GM18511 (cell line): ENCODE data around the gene GBE1.
"Not testable (repeated sequence)": the region's sequence is repeated elsewhere in the genome, so short reads cannot be mapped to it uniquely, and the experiment has no call there.

Source experiments
- ATAC-seq: cut with Tn5 transposase; IDR thresholded peaks from one replicate; pipeline ENCODE4 v1.9.1; 2021; ENCODE audit warnings: mild to moderate bottlenecking, moderate library complexity; ENCODE audit not compliant: unreplicated experiment

Gene GBE1

DNA sequence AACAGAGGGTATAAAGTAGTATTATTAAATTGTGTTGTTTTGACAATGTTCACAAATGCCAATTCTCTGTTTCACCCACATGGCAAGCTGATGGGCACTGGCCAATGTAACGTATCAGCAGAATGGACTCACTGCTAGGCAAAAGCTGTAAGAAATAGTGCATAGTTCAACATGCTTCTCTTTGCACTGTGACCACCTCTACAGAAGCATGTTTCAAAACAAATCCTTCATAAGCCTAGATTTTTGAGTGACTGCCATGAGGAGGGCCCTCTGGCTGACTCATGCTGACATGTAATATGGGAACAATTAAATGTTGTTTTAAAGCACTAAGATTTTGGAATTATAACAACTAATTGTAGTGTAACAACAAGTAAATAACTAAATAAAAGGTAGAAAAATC lies 3.2 kb downstream of the GBE1 start:
- ATAC-seq, result no peak

DNA sequence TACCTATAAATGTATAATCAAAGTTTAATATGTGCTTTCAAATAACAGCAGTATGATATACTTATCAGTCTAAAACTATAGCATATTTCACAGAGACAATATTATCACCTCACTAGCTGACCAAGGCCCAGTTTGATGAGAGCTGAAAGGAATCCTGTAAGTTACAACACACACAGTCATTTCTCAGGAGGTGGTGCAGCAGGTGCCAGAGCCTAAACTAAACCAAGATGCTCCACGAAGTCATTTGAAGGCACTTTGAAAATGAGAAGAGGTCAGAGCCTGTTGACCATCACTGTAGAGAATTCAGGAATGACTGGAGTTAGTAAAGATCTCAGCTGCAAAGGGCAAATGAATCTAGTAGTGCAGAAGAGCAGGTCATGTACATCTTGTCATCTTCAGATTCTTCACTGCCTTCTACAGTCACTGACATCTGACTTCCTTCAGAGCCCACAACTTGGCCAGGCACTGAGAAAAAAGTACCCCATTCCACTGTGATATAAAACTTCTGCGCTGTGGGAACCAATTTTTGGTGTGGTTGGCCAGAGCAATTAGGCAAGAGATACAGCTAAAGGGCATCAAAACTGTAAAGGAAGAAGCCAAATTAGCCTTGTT lies 7.9 kb downstream of the GBE1 start:
- ATAC-seq, result peak; percentile 40

DNA sequence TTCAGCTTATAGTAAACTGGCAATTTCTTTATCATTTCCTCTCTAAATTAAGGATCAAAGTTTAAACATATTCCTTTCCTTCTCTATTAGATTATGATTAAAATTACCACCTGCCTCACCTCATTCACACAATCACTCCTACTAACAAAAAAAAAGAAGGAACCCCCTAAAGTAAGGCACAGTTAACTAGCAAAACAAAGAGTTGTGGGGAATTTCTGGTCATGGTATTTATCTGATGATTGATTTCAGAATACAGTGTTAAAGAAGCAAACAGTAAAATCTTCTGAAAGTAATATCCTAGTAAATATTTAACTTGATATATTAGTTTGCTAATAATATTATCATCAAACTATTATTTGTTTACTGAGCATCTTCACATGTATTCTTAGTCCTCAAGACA lies 8.8 kb downstream of the GBE1 start:
- ATAC-seq, result peak; percentile 43

DNA sequence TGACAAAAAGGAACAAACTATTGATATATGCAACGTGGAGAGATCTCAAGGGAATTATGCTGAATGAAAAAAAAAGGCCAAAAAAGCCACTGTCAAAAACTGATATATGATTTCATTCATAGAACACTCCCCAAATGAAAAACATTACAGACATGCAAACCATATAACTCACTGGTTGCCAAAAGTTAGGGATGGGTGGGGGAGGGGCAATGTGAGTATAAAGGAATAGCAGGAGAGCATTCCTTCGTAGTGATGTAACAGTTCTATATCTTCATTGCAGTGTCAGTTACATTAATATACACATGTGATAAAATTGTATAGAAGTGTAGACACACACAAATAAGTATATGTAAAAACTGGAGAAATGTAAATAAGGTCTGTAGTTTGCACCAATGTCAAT lies 12.2 kb downstream of the GBE1 start:
- no peak for ATAC-seq

DNA sequence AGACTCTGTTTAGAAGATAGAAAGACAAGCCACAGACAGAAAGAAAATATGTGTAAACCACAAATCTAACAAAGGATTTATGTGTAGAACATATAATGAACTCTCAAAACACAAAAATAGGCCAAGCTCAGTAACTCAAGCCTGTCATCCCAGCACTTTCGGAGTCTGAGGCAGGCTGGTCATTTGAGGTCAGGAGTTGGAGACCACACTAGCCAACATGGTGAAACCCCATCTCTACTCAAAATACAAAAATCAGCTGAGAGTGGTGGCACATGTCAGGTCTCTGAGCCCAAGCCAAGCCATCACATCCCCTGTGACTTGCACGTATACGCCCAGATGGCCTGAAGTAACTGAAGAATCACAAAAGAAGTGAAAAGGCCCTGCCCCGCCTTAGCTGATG lies 14.2 kb downstream of the GBE1 start:
- ATAC-seq, result not testable (repeated sequence)

GRCh38 chr3:81744366-81744765 lies 17.1 kb downstream of the GBE1 start:
- no peak for ATAC-seq

DNA sequence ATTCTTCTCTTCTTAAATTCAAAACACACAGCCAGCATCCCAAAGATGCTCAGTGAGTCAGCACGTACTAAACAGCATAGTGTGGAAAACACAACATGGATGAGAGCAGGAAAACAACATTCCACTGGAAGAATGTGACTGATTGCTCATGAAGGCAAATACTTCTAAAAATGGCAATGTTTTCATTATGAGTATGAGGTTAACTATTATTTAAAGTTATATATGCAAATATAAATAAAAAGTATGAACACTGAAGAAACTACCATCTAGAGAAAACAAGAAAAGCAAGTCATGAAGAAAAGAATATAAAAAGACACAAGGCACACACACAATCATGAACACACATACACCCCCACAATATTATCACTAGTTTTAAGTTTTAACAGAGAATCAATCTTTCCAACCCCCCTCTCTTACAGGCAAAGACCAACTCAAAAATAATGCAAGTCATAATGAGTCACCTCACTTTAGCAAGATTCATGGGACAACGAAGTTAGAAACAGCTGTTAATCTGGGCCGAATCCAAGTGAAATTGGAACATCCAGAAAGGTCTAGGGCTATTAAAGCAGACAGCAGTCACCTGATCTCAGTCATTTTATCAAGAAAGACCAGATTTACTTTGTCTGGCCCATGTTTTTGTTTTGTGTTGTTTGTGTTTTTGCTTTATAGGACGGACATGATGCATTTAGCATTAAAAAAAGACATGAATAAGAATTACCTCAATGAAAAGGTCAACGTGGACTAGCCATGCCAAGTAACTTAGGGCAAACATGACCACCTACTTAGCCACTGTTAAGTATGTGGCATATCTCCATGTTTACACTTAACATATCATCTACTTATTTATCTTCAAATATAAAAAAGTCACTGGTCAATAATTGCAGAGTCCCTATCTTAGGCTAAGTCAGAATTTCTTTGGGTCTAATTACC lies 18.1 kb downstream of the GBE1 start:
- no peak for ATAC-seq

DNA sequence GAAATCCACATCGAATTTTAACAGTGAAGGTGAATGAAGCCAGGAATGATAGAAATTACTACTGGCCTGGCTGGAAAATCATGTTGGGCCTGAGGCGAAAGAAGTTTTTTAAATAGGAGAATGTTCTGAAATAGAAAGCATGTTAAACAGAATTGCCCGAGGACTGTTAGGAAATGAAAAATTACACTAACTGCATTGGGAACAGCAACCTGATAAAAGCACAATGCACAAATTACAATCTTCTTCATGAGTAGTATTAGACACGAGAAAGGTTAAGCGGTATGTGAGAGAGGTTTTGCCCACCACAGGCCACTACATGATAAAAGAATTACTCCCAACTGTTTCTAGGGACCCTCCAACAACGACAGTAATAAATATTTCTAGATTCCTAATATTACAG lies 18.9 kb downstream of the GBE1 start:
- ATAC-seq, result no peak

DNA sequence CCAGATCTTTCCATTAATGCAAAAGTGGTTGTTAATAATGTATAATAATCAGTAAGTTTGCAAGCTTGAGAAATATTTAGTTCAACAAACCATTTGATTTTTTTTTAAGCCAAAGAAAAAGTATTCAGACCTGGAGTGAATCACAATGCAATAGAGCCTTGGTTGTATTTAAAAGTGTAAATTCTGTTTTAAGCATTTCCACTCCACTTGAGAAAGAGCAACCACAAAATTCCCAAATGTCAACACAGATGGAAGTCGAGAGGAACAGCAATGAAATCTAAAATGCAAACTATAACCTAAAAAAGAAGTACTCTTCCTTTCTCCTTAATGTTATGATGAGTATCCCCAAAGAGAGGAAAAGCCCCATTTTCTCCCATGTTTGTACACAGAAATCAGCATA lies 20.2 kb downstream of the GBE1 start:
- ATAC-seq, result no peak

DNA sequence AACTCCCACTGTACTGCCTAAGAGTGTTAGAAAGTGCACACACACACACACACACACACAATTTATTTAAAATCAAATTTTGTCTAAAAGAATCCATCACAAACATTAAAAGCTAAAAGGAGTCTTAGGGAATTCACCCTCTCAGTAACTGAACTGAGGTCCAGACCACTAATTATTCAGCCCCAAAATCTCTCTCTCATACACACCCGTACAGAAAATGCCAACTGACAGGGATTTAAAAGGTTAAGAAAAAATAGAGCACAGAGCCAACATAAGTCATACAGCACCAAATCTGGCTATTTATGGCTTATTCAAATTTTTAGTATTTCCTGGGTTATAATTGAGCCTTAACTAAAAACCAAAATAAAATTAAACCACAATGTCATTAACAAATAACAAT lies 20.7 kb downstream of the GBE1 start:
- no peak for ATAC-seq

DNA sequence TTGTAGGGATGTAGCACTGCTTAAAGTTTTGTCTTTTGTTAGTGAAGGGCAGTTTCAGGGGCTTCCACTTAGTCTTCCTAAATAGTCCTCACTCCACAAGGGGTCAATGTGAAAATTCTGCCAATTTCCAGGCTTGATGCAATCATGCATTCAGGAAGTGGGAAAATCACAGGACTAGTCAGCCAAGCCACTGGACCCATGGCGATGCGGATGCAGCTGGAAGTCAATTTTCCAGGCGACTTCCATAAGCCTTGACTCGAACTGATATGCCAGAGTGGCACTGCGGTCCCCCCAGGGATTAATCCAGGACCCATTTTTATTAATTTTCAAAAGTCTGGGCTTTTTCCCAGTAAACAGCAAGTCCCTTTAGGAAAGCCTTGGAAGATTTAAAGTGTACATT lies 26.1 kb downstream of the GBE1 start:
- ATAC-seq, result no peak

GRCh38 chr3:81734742-81735141 lies 26.7 kb downstream of the GBE1 start:
- no peak for ATAC-seq

DNA sequence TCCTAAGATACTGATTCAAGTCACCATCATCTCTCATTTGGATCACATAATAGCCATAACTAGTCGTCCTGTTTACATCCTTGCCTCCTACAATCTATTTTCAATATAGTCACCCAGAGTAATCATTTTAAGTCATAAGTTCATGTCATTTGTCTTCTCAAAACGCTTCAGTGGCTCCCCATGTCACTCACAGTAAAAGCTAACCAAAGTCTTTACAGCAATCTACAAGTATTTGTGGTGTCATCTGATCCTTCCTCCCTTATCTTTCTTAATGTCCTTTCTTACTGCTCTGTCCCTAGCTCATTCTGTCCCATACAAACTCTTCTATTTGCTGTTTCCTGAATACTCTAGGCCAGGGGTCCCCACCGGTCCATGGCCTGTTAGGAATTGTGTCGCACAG lies 28.8 kb downstream of the GBE1 start:
- no peak for ATAC-seq

GRCh38 chr3:81728766-81729544 lies 32.5 kb downstream of the GBE1 start:
- ATAC-seq, result no peak

- no peak for ATAC-seq
Observed at GRCh38 chr3:81726735-81727134, 34.7 kb downstream of the GBE1 start.

DNA sequence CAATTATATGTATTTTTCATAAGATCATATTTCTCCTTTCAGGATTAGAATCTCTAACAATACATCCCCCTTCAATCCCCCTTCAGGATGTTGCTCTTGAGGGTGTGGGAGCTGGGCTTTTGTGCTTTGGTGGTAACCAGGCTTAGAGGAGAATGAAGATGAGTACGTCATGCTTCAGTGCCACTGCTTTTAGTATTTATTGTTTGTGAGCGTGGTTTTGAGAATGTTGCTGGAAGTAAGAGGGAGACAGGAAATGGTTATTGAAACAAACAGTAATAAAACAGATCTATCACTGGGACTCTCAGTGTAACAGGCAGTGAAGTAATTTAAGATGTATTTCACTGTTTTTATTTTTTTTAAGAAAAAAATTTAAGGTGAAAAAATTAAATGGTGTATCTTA lies 35.3 kb downstream of the GBE1 start:
- ATAC-seq, result no peak

DNA sequence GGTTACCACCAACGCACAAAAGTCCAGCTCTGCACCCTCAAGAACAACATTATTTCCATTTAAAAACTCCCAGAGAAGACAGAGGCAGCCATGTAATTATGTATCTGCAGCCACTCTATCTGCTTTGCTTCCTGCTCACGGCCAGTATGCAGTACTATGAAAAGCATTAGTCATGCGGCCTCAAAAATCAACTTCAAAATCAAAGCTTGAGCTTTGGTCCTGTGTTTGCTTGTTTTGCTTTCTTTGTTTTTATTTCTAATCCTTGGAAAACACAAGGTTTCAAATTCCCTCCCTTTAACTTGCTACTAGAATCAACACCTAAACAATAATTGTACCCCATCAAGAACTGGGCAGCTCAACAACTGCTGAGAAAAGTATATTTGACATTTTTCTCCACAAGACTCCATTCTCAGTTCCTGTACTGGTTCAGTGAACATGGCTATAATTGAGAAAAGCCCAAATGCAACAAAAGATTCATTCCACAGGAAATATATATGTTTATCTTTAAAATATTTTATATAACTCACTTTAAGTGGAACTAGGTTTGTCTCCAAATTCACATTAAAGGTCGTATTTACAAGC lies 37.6 kb downstream of the GBE1 start:
- ATAC-seq, result no peak

DNA sequence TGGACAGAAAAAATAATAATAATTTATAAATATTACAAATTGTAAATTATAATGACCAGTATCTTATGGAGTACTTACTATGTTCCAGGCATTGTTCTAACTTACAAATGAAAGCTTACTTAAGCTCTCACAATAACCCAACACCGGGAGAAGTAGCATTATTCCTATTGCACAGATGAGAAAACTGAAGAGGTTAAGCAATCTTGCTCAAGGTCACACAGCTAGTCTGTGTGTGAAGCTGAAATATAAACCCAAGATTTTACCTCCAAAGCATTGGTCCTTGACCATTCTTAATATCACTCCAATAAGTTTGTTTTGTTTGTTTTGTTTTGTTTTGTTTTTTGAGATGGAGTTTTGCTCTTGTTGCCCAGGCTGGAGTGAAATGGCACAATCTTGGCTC lies 43.1 kb downstream of the GBE1 start:
- no peak for ATAC-seq

- ATAC-seq, result no peak
Observed at GRCh38 chr3:81716870-81717509, 44.5 kb downstream of the GBE1 start.

- no peak for ATAC-seq
Observed at GRCh38 chr3:81713031-81713430, 48.4 kb downstream of the GBE1 start.

GRCh38 chr3:81709606-81710005 lies 51.8 kb downstream of the GBE1 start:
- ATAC-seq, result no peak
